ENCODE measurements around the gene CTDP1.

Gene CTDP1

DNA sequence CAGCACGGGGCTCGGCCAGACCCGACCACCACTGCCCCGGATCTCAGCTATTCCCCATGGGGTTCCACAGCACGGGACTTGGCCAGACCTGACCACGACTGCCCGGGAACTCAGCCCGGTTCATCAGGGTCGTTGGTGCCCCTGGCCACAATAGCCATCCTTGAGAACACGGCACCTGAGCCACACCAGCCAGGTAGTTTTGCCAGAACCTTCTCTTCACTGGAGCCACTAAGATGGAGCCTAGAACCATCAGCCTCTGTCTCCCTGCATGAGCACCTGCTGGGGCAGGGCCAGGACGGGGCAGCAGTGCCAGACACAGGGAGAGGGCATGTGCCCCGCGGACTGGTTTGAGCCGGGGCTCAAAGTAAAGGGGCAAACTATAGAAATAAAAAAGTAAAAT is 106.7 kb downstream of the CTDP1 start:
- DNase-seq: no peak

- no peak for DNase-seq
Observed at GRCh38 chr18:79786786-79787526, 107.4 kb downstream of the CTDP1 start.

DNA sequence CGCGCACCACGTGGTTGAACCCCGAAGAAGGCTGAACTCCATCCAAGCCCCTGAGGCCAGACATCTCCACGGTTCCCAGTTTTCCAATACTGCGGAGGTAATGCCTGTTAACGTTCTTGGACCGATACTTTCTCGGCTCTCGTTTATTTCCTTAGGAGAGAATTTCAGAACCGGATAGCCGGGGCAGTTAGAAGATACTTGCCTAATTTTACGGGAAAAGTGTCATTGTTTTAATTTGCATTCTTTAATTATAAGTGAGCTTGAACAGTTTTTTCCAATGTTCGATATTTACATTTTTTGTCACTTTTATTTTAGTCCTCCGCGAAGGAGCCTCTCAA is 107.9 kb downstream of the CTDP1 start:
- DNase-seq: no peak

- DNase-seq: no peak
Observed at GRCh38 chr18:79787865-79788733, 108.5 kb downstream of the CTDP1 start.

GRCh38 chr18:79788734-79789085 is 109.1 kb downstream of the CTDP1 start:
- DNase-seq: no peak

GRCh38 chr18:79789091-79789891 is 109.7 kb downstream of the CTDP1 start:
- no peak for DNase-seq

- no peak for DNase-seq
Observed at GRCh38 chr18:79789901-79790890, 110.6 kb downstream of the CTDP1 start.

- DNase-seq: no peak
Observed at GRCh38 chr18:79790996-79791972, 111.7 kb downstream of the CTDP1 start.

DNA sequence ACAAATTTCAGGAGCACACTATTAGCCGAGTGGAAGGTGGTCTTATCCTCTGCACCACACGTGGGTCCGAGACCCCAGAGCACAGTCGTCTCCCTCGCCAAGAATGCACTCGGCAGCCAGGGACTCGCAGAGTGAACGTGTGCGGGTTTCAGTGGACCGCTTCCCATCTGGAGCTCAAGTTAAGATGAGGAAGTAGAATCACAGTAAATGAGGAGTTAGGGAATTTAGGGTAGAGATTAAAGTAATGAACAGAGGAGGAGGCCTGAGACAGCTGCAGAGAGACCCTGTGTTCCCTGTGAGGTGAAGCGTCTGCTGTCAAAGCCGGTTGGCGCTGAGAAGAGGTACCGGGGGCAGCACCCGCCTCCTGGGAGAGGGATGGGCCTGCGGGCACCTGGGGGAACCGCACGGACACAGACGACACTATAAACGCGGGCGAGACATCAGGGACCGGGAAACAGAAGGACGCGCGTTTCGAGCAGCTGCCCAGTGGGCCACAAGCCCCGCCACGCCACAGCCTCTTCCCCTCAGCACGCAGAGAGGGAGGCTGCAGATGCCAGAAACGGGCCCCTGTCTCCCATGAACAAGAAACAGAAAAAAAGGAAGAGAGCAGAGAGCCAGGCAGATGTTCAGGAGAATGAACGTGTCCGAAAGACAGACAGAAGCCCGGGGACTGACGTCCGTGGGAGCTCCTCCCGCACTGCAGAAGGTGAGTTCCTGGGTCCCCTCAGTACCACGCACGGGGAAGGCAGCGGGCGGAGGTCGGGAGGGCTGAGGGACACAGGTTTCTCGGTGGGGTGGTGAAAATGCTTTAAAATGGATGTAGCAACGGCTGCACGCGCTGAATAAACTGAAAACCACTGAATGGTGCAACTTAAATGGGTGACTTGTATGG is 112.7 kb downstream of the CTDP1 start:
- DNase-seq: no peak

- no peak for DNase-seq
Observed at GRCh38 chr18:79792988-79793355, 113.4 kb downstream of the CTDP1 start.

DNA sequence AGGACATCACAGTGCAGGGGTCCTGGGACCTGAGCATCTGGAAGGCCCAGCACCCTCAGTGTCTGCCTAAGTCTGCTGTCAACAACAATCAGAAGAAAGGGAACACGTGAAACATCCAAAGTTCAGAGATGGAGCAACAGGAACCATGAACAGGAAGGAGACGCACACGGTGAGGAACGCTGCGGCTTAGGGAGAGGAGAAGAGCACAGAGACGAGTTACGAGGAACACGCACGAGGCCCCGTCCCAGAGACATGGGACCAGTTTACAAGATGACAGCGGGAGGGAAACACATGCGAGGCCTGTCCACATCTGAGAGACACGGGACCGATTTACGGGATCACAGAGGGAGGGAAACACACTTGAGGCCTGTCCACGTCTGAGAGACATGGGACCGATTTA is 115.2 kb downstream of the CTDP1 start:
- no peak for DNase-seq

DNA sequence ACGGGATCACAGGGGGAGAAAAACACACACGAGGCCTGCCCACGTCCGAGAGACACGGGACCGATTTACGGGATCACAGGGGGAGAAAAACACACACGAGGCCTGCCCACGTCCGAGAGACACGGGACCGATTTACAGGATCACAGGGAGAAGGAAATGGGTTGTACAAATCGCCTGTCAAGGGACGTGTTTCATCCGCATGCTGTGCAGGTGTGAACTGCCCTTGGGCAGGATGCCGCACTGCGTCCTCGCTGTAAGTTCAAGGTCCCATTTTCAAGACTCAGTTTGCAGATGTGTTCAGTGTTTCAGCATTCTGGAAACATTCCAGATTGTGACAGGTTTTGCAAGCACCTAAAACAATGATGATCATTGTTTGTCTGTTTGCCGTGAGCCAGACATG is 115.8 kb downstream of the CTDP1 start:
- no peak for DNase-seq

DNA sequence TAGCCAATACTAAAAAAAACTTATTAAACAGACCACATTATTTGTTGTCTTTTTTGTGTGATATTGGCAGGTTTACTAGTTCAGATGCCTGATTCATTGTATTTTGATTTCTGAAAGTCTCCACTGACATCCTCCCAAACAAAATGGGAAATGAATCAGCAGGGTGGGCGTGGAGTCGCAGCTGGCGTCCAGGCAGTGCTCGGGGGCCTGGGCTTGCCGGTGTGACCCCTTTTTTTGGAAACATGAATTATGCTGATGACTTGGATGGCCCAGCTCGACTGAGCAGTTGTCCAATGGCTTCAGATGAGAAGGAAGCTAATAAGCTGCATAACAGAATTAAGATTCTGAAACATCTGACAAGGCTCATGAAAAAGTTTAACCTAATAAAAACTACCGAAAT is 116.4 kb downstream of the CTDP1 start:
- no peak for DNase-seq

DNA sequence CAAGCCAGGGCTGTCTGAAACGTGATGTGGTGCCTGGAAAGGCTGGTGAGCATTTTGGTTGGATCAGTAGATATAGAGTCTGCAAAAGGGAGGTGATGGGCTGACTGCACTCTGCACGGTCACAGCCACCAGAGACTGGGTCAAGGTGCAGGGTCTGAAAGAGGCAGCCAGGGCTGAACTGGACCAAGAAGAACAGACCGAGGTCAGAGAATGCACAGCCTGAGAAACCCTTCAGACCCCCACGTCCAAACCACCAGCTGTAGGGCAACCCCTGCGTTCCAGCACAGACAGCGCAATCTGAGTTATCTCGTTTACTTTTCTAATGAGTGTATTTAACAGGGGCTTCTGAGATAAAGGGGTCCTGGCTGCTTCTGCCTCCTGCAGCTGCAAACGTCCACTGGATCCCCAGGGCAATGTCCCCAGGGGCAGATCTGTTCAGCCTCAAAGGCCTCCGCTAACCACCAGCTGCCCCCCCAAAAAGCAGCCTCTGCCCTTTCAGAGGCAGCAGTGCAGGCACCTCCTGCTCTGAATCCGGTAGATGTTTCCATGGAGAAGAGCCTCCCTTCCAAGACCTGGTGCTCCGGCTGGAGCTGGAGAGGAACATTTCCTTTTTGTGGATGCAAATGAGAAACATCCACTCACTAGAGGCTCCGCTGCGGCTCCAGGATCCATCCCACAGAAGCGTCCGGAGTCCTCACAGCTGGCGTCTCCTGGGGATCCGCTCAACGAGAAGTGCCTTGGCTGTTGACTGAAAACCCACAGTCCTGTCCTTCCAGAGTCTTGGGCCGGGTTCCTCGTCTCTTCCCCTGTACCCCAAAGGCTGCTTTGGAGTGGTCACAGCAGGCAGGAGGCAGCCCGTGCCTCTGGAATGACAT is 117.2 kb downstream of the CTDP1 start:
- DNase-seq: no peak

DNA sequence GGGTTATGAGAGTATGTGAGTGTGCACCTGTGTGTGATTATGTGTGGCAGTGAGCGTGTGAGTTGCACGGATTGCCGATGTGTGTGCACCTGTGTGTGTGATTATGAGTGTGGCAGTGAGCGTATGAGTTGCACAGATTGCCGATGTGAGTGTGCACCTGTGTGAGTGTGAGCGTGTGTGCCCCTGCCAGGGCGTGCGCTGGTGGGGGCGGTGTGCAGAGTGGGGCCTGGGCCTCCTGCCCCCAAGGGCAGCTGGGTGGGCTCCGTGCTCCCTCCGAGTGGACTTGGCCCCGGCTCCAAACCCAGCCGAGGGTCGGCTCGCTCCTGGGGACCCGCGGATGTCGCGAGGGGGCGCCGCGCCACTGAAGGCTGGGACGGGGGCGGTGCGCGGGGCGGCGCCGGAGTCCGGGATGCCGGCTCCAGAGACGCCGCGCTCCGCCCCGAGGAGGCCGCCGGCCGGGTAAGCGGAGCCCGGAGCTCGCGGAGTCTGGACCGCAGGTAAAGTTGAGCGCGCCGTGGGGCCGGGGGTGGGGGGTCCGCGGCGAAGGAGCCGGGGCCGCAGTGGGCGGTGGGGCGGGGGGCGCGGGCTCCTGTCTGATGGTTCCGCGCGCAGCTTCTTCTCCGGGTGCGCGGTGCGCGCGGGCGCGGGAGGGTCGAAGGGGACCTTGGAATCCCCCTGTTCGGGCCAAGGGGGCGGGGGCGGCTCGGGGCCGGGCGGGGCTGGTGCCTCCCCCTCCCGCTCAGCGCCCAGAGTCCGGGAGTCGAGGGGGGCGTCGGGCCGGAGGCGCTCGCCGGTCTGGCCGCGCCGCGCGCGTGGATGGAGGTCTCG is 118.1 kb downstream of the CTDP1 start, which contains the start of gene KCNG2:
Gene KCNG2 (plus strand): TSS at position 421 of the 828 bp plus-strand sequence. CDS start 65,730 bp downstream, outside the sequence.
- no peak for DNase-seq

- no peak for DNase-seq
Observed at GRCh38 chr18:79798346-79798998, 118.9 kb downstream of the CTDP1 start.

- DNase-seq: no peak
Observed at GRCh38 chr18:79798999-79799370, 119.4 kb downstream of the CTDP1 start.
